HCT116 (cell line): ENCODE data around the gene HOXB3. TPM values are rescaled to one million over a fixed set of nuclear protein-coding genes. Genes with fewer than 3 reads are reported as not detected.

ENCODE experiments used
- ATAC-seq: fragments of 200-7000 bp; cut with Tn5 transposase; 2 replicates; pipeline ENCODE4 v1.9.1; 2020; ENCODE audit warnings: mild to moderate bottlenecking, moderate library complexity
- BruUV-seq: library from RNA; stranded (reverse); fragments of 400-500 nt; replicated peaks from 2 replicates; lab custom pipeline; 2021; lab: Mats Ljungman, UMichigan
- CTCF ChIA-PET: fragments of 300-600 bp; sonication (Branson Sonifier 250); formaldehyde crosslinking; loops from one replicate; lab custom pipeline; 2021; ENCODE audit warnings: antibody characterized with exemption; lab: Charles Lee
- POLR2A ChIA-PET: fragments of 300-600, 350-600 bp; sonication (Branson Sonifier 250); formaldehyde crosslinking; loops from one replicate; lab custom pipeline; 2021; ENCODE audit warnings: antibody characterized with exemption; lab: Charles Lee
- RAD21 ChIA-PET, 2 experiments: fragments of 300-600 bp; sonication (Branson Sonifier 250); formaldehyde crosslinking; loops; one replicate each; lab custom pipeline; 2023; ENCODE audit warnings: low total read pairs in 2 of 2; ENCODE audit not compliant: uncharacterized antibody in 2 of 2, unreplicated experiment in 2 of 2, low non-redundant PET in 1 of 2; lab: Charles Lee
- DNase-seq: peaks from one replicate; pipeline ENCODE4 v3.0.0-alpha.2; 2010; ENCODE audit warnings: low read depth, low spot score
- H2AFZ ChIP-seq: fragments of 200-600 bp; shearing (Covaris generic), sonication (generic); 2 replicates; pipeline ENCODE4 v1.6.1; 2017; ENCODE audit warnings: low read depth, mixed run types, mixed read lengths, antibody characterized with exemption, low read length; ENCODE audit not compliant: poor library complexity, severe bottlenecking
- H3K27ac ChIP-seq: 2 replicates; pipeline ENCODE4 v1.5.1; 2012; ENCODE audit warnings: low read depth, low read length
- H3K27me3 ChIP-seq: fragments of 200-600 bp; sonication (generic); 2 replicates; pipeline ENCODE4 v1.6.1; 2016; ENCODE audit warnings: mixed run types, low read length, mixed read lengths; ENCODE audit not compliant: insufficient read depth
- H3K36me3 ChIP-seq, 2 experiments: fragments of 200-500 bp in 1 of 2; fragments of 200-600 bp in 1 of 2; sonication (Bioruptor generic) in 1 of 2; sonication (generic) in 1 of 2; 2 replicates each; pipeline versions ENCODE4 v1.5.1 to v1.6.1; 2014 to 2016; ENCODE audit warnings: low read length in 2 of 2, inconsistent platforms in 1 of 2, mixed read lengths in 1 of 2, mixed run types in 1 of 2; ENCODE audit not compliant: insufficient read depth in 2 of 2, control insufficient read depth in 1 of 2
- H3K4me1 ChIP-seq, 2 experiments: fragments of 200-600 bp in 1 of 2; sonication (generic) in 1 of 2; 2 replicates each; pipeline versions ENCODE4 v1.5.1 to v1.6.1; 2012 to 2017; ENCODE audit warnings: low read length in 2 of 2, inconsistent platforms in 1 of 2, mild to moderate bottlenecking in 1 of 2, mixed read lengths in 1 of 2, mixed run types in 1 of 2, moderate library complexity in 1 of 2; ENCODE audit not compliant: insufficient read depth in 2 of 2, control insufficient read depth in 1 of 2
- H3K4me2 ChIP-seq: fragments of 200-600 bp; sonication (generic); 2 replicates; pipeline ENCODE4 v1.6.1; 2017; ENCODE audit warnings: mixed run types, low read length, mixed read lengths
- H3K4me3 ChIP-seq, 2 experiments: fragments of 200-600 bp in 1 of 2; sonication (generic) in 1 of 2; replicated peaks in 1 of 2; 2 replicates each; pipeline ENCODE4 v1.5.1; 2011 to 2016; ENCODE audit warnings: low read length in 2 of 2, control low read depth in 1 of 2, low read depth in 1 of 2, mild to moderate bottlenecking in 1 of 2, mixed read lengths in 1 of 2, mixed run types in 1 of 2
- H3K79me2 ChIP-seq: fragments of 200-600 bp; sonication (generic); 2 replicates; pipeline ENCODE4 v1.6.1; 2017; ENCODE audit warnings: mild to moderate bottlenecking, mixed run types, low read length, moderate library complexity, mixed read lengths; ENCODE audit not compliant: insufficient read depth
- H3K9ac ChIP-seq: fragments of 200-600 bp; sonication (generic); 2 replicates; pipeline ENCODE4 v1.6.1; 2016; ENCODE audit warnings: low read length, mixed read lengths
- H3K9me2 ChIP-seq: fragments of 200-600 bp; sonication (generic), shearing (Covaris generic); 2 replicates; pipeline ENCODE4 v1.6.1; 2017; ENCODE audit warnings: mixed run types, mild to moderate bottlenecking, moderate library complexity; ENCODE audit not compliant: insufficient read depth
- H3K9me3 ChIP-seq, 2 experiments: fragments of 200-500 bp in 1 of 2; fragments of 200-600 bp in 1 of 2; sonication (Bioruptor generic) in 1 of 2; sonication (generic) in 1 of 2; 2 replicates each; pipeline ENCODE4 v1.6.1; 2014 to 2017; ENCODE audit warnings: low read length in 2 of 2, mixed read lengths in 2 of 2, inconsistent platforms in 1 of 2, low read depth in 1 of 2, mild to moderate bottlenecking in 1 of 2, mixed run types in 1 of 2, moderate library complexity in 1 of 2; ENCODE audit not compliant: control insufficient read depth in 1 of 2, insufficient read depth in 1 of 2
- H4K20me1 ChIP-seq: fragments of 200-600 bp; sonication (generic), shearing (Covaris generic); 2 replicates; pipeline ENCODE4 v1.6.1; 2017; ENCODE audit warnings: mixed run types, mild to moderate bottlenecking, moderate library complexity; ENCODE audit not compliant: insufficient read depth
- ATF3 ChIP-seq: IDR thresholded peaks from 2 replicates; pipeline ENCODE4 v1.6.1; 2012
- CEBPB ChIP-seq: IDR thresholded peaks from 2 replicates; pipeline ENCODE4 v1.6.1; 2012; ENCODE audit warnings: low read depth
- CTCF ChIP-seq, 3 experiments: fragments of 200-600 bp in 1 of 3; sonication (generic) in 1 of 3; IDR thresholded peaks in 2 of 3; conservative IDR thresholded peaks in 1 of 3; 2 replicates each; pipeline ENCODE4 v1.5.1; 2012 to 2017; ENCODE audit warnings: low read depth in 2 of 3, low read length in 2 of 3, antibody characterized with exemption in 1 of 3, borderline replicate concordance in 1 of 3, control low read depth in 1 of 3, mild to moderate bottlenecking in 1 of 3, mixed read lengths in 1 of 3, mixed run types in 1 of 3, moderate library complexity in 1 of 3; ENCODE audit not compliant: insufficient read depth in 1 of 3
- EGR1 ChIP-seq: IDR thresholded peaks from 2 replicates; pipeline ENCODE4 v1.6.1; 2012; ENCODE audit warnings: low read depth
- EZH2phosphoT487 ChIP-seq: fragments of 200-600 bp; IDR thresholded peaks from 2 replicates; pipeline ENCODE4 v1.6.1; 2018; ENCODE audit warnings: antibody characterized with exemption, borderline replicate concordance
- JUND ChIP-seq: IDR thresholded peaks from 2 replicates; pipeline ENCODE4 v1.6.1; 2012
- REST ChIP-seq: IDR thresholded peaks from 2 replicates; pipeline ENCODE4 v1.6.1; 2012; ENCODE audit warnings: low read depth
- SIN3A ChIP-seq: IDR thresholded peaks from 2 replicates; pipeline ENCODE4 v1.6.1; 2012; ENCODE audit warnings: low read depth
- SP1 ChIP-seq: IDR thresholded peaks from 2 replicates; pipeline ENCODE4 v1.6.1; 2012; ENCODE audit warnings: low read depth
- ZBTB33 ChIP-seq: IDR thresholded peaks from 2 replicates; pipeline ENCODE4 v1.6.1; 2011; ENCODE audit warnings: mild to moderate bottlenecking, low read length, moderate library complexity; ENCODE audit not compliant: insufficient replicate concordance; ENCODE audit errors: extremely low read depth
- ZFX ChIP-seq: fragments of 450-650 bp; IDR thresholded peaks from 2 replicates; pipeline ENCODE4 v1.6.1; 2017
- ZNF274 ChIP-seq: fragments of 200-500 bp; sonication (Bioruptor generic); IDR thresholded peaks from 2 replicates; pipeline ENCODE4 v1.6.1; 2014; ENCODE audit warnings: mild to moderate bottlenecking, low read depth, low read length, inconsistent platforms
- intact Hi-C: fragments of 100-400 bp; cut with micrococcal nuclease; formaldehyde crosslinking; loops from 2 replicates; pipeline ENCODE4 v1.10.0; 2022
- total RNA-seq: library from RNA; stranded (reverse); gene quantifications from one replicate; pipeline ENCODE4 v1.2.1, GENCODE V29; 2021; ENCODE audit not compliant: unreplicated experiment

HOXB3 gene
- total RNA-seq, 1 experiment from 2014 or later = 19.8 TPM

- Histone ChIP-seq H3K4me1 (peaks cover 3 to 12% of the 10 kb centered on the region in 2 experiments; a peak in 3 of 4 replicates), H3K79me2 (no peaks in the 10 kb centered on the region), H2AFZ (no peak overlapping the region), H3K36me3 (no peaks in the 10 kb centered on the region), H3K9me2 (no peaks in the 10 kb centered on the region), H3K27ac (no peak overlapping the region), H3K9ac (no peak overlapping the region), H3K4me3 (no peak overlapping the region), H3K9me3 (no peaks in the 10 kb centered on the region), H3K4me2 (no peak overlapping the region), H3K27me3 (0 out of 2 replicates have a peak, but pooled peaks cover 5% of the 10 kb centered on the region), H4K20me1 (no peaks in the 10 kb centered on the region)
- POLR2A ChIA-PET = interaction anchor here (0.7 to 1.2 kb wide), 2 partner anchors 9 to 22 kb away, joined by 3 read pairs; no protein-coding TSS in a partner anchor
- CTCF ChIA-PET = interaction anchor here (1.0 to 1.7 kb wide), 3 partner anchors 9 to 25 kb away, joined by 3 to 4 read pairs (median 3); no protein-coding TSS in a partner anchor
- ATAC-seq (0 out of 2 replicates have a peak, but pooled peaks have one; percentile 22), DNase-seq (no peak)
- no TSS peak for BruUV-seq
- intact Hi-C loops = no loop called here
- TF ChIP-seq REST (no peak), CEBPB (no peak), EZH2phosphoT487 (no peak), ZFX (no peak), ZBTB33 (no peak), ATF3 (no peak), CTCF (IDR thresholded peaks at IDR 0.05 in 2 of 3, conservative IDR thresholded peaks at IDR 0.05 in 1 of 3; ENCODE audit: borderline replicate concordance in 1 of 3, insufficient read depth in 1 of 3, low read depth in 2 of 3, low read length in 2 of 3) (no peak), ZNF274 (no peak), JUND (no peak), SIN3A (no peak), EGR1 (no peak), SP1 (no peak)
- RAD21 ChIA-PET = no interaction called here
Observed at GRCh38 chr17:48522031-48522653, 67.9 kb downstream of the HOXB3 start.
